Neuronal stem cell (in vitro differentiated cells): Measurements from ENCODE around the gene GABBR2.
"Not testable (repeated sequence)": the region's sequence is repeated elsewhere in the genome, so short reads cannot be mapped to it uniquely, and the experiment has no call there.

Source experiments
- DNase-seq: peaks from one replicate; pipeline ENCODE4 v3.0.0-alpha.2; 2013; ENCODE audit warnings: low spot score
- H2AFZ ChIP-seq: one replicate; pipeline ENCODE4 v1.6.1; 2013; ENCODE audit warnings: mild to moderate bottlenecking, low read length, inconsistent platforms
- H2AK5ac ChIP-seq: 2 replicates; pipeline ENCODE4 v1.6.1; 2013; ENCODE audit warnings: low read depth, mild to moderate bottlenecking, inconsistent platforms, low read length, moderate library complexity, mixed read lengths
- H2BK120ac ChIP-seq: 2 replicates; pipeline ENCODE4 v1.6.1; 2013; ENCODE audit warnings: low read depth, mild to moderate bottlenecking, inconsistent platforms, low read length, moderate library complexity, mixed read lengths
- H2BK12ac ChIP-seq: one replicate; pipeline ENCODE4 v1.6.1; 2013; ENCODE audit warnings: low read length, inconsistent platforms
- H2BK15ac ChIP-seq: 2 replicates; pipeline ENCODE4 v1.6.1; 2013; ENCODE audit warnings: mild to moderate bottlenecking, low read length, inconsistent platforms, mixed read lengths
- H2BK5ac ChIP-seq: one replicate; pipeline ENCODE4 v1.6.1; 2013; ENCODE audit warnings: inconsistent platforms, mild to moderate bottlenecking, low read length, moderate library complexity
- H3K14ac ChIP-seq: one replicate; pipeline ENCODE4 v1.6.1; 2013; ENCODE audit warnings: low read length, inconsistent platforms
- H3K18ac ChIP-seq: 2 replicates; pipeline ENCODE4 v1.6.1; 2013; ENCODE audit warnings: low read length, inconsistent platforms
- H3K23ac ChIP-seq: 2 replicates; pipeline ENCODE4 v1.6.1; 2013; ENCODE audit warnings: low read depth, mild to moderate bottlenecking, mixed read lengths, low read length, inconsistent platforms; ENCODE audit not compliant: poor library complexity
- H3K27ac ChIP-seq: replicated peaks from 3 replicates; pipeline ENCODE4 v1.5.1; 2013; ENCODE audit warnings: low read length, inconsistent platforms
- H3K27me3 ChIP-seq, 3 experiments: 2 replicates each; pipeline ENCODE4 v1.6.1; 2013; ENCODE audit warnings: low read length in 3 of 3, mild to moderate bottlenecking in 2 of 3, inconsistent platforms in 1 of 3, low read depth in 1 of 3, mixed read lengths in 1 of 3, moderate library complexity in 1 of 3; ENCODE audit not compliant: control insufficient read depth in 3 of 3, insufficient read depth in 3 of 3
- H3K36me3 ChIP-seq, 2 donors: replicated peaks in 1 of 2; 2 replicates each; pipeline ENCODE4 v1.6.1; 2013; ENCODE audit warnings: low read length in 2 of 2; ENCODE audit not compliant: control insufficient read depth in 2 of 2, insufficient read depth in 2 of 2
- H3K4ac ChIP-seq: 2 replicates; pipeline ENCODE4 v1.6.1; 2013; ENCODE audit warnings: inconsistent platforms, mild to moderate bottlenecking, low read length, moderate library complexity
- H3K4me1 ChIP-seq, 2 donors: 1 replicate in 1 of 2; 2 replicates in 1 of 2; pipeline ENCODE4 v1.6.1; 2013; ENCODE audit warnings: low read length in 2 of 2, low read depth in 1 of 2; ENCODE audit not compliant: control insufficient read depth in 2 of 2, insufficient read depth in 1 of 2
- H3K4me2 ChIP-seq: one replicate; pipeline ENCODE4 v1.6.1; 2013; ENCODE audit warnings: mild to moderate bottlenecking, low read length, inconsistent platforms; ENCODE audit not compliant: insufficient read depth, poor library complexity, severe bottlenecking
- H3K4me3 ChIP-seq, 2 donors: 2 replicates each; pipeline ENCODE4 v1.5.1; 2013; ENCODE audit warnings: low read length in 2 of 2, mild to moderate bottlenecking in 2 of 2, inconsistent platforms in 1 of 2, moderate library complexity in 1 of 2
- H3K79me1 ChIP-seq: one replicate; pipeline ENCODE4 v1.6.1; 2013; ENCODE audit warnings: low read depth, mild to moderate bottlenecking, inconsistent platforms, low read length, moderate library complexity
- H3K9ac ChIP-seq: one replicate; pipeline ENCODE4 v1.6.1; 2013; ENCODE audit warnings: mild to moderate bottlenecking, low read depth, low read length, inconsistent platforms; ENCODE audit not compliant: poor library complexity
- H3K9me3 ChIP-seq, 2 donors: replicated peaks in 1 of 2; 2 replicates each; pipeline versions ENCODE3 to v1.6.1; 2013; ENCODE audit warnings: low read length in 2 of 2, mild to moderate bottlenecking in 2 of 2, inconsistent platforms in 1 of 2, low read depth in 1 of 2, mixed read lengths in 1 of 2, moderate library complexity in 1 of 2; ENCODE audit not compliant: control insufficient read depth in 2 of 2, insufficient read depth in 1 of 2
- H4K8ac ChIP-seq: one replicate; pipeline ENCODE4 v1.6.1; 2013; ENCODE audit warnings: low read depth, mild to moderate bottlenecking, inconsistent platforms, low read length, moderate library complexity
- H4K91ac ChIP-seq: one replicate; pipeline ENCODE4 v1.6.1; 2013; ENCODE audit warnings: low read length, low read depth, mild to moderate bottlenecking, inconsistent platforms; ENCODE audit not compliant: poor library complexity
- WGBS, 2 donors: extraction: QIAGEN DNeasy Blood & Tissue Kit; methylation state at CpG; one replicate each; pipeline ENCODE4 v1.1.7; 2013; ENCODE audit warnings: missing lambda C conversion rate in 2 of 2, mixed read lengths in 1 of 2; ENCODE audit not compliant: insufficient read length in 2 of 2, insufficient replicate concordance in 1 of 2; ENCODE audit errors: extremely low coverage in 2 of 2; 5-methylcytosine and 5-hydroxymethylcytosine counted together

Gene GABBR2

DNA sequence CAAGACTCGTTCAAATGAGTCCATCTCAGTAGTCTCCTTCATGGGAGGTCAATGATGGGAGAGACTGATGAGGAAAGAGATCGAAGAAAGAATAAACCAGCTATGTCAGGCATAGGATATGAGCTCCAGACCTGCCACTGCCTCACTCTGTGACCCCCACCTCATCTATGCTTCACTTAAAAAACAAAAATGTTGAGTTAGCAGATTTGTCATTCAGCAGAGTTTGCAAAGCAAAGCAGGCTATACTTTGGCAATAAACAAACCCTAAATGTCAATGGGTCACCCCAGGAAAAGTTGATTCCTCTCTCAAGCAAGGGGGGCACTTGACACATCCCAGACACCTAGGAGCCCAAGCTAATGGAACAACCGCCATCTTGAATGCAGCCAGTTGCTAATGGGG is 117.0 kb downstream of the GABBR2 start:
- Histone ChIP-seq H3K79me1 (no peaks in the 10 kb centered on the region), H3K27me3 (peaks cover 0 to 3% (median 0%) of the 10 kb centered on the region in 3 experiments)

DNA sequence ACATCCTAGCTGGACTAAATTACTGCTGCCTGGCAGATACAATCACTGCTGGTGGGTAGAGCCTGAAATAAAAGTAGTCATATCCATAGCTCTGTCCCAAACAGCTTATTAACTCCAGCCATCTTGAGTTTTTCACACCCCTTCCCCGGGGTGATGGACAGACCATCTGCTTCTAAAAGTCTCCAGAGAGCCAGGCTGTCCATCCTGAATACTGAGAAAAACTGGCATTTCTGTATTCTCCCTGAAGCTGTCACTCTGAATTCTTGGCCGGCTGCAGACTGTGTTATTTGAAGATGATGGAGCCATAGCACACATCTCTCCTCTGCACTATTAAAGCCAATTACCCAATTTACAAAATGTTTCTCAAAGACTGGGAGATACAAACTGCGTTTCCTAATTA is 118.6 kb downstream of the GABBR2 start:
- Histone ChIP-seq H3K18ac (no peak overlapping the region), H2BK120ac (no peak overlapping the region), H3K36me3 (no peaks in the 10 kb centered on the region), H3K4me2 (no peak overlapping the region), H2BK12ac (no peak overlapping the region), H3K4me1 (peaks cover 0 to 2% of the 10 kb centered on the region in 2 donors), H3K79me1 (no peaks in the 10 kb centered on the region), H4K8ac (no peak overlapping the region), H3K4me3 (no peak overlapping the region), H2AK5ac (no peak overlapping the region), H3K23ac (no peak overlapping the region), H2AFZ (no peak overlapping the region), H3K27ac (no peak overlapping the region), H2BK15ac (no peak overlapping the region), H4K91ac (no peak overlapping the region), H3K14ac (no peak overlapping the region), H3K9me3 (no peaks in the 10 kb centered on the region), H2BK5ac (no peak overlapping the region), H3K9ac (no peak overlapping the region), H3K4ac (no peak overlapping the region), H3K27me3 (peaks cover 0 to 3% (median 0%) of the 10 kb centered on the region in 3 experiments)
- no peak for DNase-seq
- WGBS, 2 donors: no CpG with 5 or more reads among the region's 3 CpGs

More for the DNA sequence above, 117.0 kb downstream of the GABBR2 start:
- H2BK12ac ChIP-seq: no peak overlapping the region
- no peak overlapping the region for H2BK120ac ChIP-seq
- no peaks in the 10 kb centered on the region for H3K36me3 ChIP-seq
- H4K91ac ChIP-seq: no peak overlapping the region
- no CpG with 5 or more reads among the region's 3 CpGs for WGBS, 2 donors
- no peak overlapping the region for H3K14ac ChIP-seq
- no peak overlapping the region for H2BK15ac ChIP-seq
- H3K4me2 ChIP-seq: no peak overlapping the region
- no peak overlapping the region for H3K23ac ChIP-seq
- H3K27ac ChIP-seq: no peak overlapping the region
- no peaks in the 10 kb centered on the region for H3K9me3 ChIP-seq
- no peak overlapping the region for H3K18ac ChIP-seq
- H3K4me3 ChIP-seq: no peak overlapping the region
- no peak overlapping the region for H3K9ac ChIP-seq
- no peak overlapping the region for H2BK5ac ChIP-seq
- H2AFZ ChIP-seq: no peak overlapping the region
- no peak overlapping the region for H2AK5ac ChIP-seq
- no peak overlapping the region for H3K4ac ChIP-seq
- no peak overlapping the region for H4K8ac ChIP-seq
- no peak for DNase-seq
- peaks cover 0 to 2% of the 10 kb centered on the region in 2 donors for H3K4me1 ChIP-seq

DNA sequence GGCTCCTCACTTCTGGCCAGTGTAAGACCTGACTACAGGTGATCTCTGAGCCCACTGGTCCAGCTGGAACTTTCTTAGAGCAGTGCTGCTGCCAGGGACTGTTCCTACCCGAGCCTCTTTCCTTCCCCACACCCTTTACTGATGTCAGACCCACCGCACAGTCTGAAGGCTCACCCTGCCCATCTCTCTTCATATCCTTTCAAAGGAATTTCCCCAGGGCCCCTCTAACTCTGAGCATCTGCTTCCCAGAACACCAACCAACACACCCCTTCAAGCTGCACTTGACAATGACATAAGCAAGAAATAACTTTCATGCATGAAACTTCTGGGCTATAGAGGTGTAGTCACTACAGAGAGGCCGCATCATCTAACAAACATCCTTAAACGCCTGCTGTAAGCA is 119.6 kb downstream of the GABBR2 start:
- Histone ChIP-seq H2BK5ac (no peak overlapping the region), H3K23ac (no peak overlapping the region), H3K4me2 (no peak overlapping the region), H3K79me1 (no peaks in the 10 kb centered on the region), H3K36me3 (no peaks in the 10 kb centered on the region), H3K9me3 (no peaks in the 10 kb centered on the region), H3K27ac (no peak overlapping the region), H3K4ac (no peak overlapping the region), H2AFZ (no peak overlapping the region), H2BK12ac (no peak overlapping the region), H2BK15ac (no peak overlapping the region), H4K91ac (no peak overlapping the region), H3K14ac (no peak overlapping the region), H2BK120ac (no peak overlapping the region), H2AK5ac (no peak overlapping the region), H3K4me3 (peak overlapping the region in 1 of 2 donors; percentile 14), H3K4me1 (peaks cover 0 to 2% of the 10 kb centered on the region in 2 donors), H3K27me3 (peaks cover 0 to 3% (median 0%) of the 10 kb centered on the region in 3 experiments), H3K9ac (no peak overlapping the region), H4K8ac (no peak overlapping the region), H3K18ac (no peak overlapping the region)
- DNase-seq: no peak
- WGBS, 2 donors: no CpG with 5 or more reads among the region's 4 CpGs

DNA sequence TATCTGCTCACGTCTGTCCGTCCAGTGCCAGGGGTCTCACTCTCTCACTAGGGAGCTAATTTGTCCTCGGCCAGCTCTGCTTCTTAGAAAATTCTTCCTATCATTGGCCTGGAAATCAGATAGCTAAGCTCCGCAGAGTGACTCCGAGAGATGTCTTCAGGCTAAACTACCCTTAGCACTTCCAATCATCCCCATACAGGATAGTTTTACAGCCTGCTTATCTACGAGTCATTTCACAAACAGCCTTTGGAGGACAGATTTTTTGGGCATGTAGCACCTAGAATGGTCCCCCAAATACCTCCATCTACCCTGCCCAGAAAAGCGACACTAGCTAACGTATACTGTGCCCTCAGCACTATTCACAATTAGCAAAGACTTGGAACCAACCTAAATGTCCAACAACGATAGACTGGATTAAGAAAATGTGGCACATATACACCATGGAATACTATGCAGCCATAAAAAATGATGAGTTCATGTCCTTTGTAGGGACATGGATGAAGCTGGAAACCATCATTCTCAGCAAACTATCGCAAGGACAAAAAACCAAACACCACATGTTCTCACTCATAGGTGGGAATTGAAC is 123.8 kb downstream of the GABBR2 start:
- H3K27ac ChIP-seq, H3K36me3 ChIP-seq, H2BK15ac ChIP-seq, H2BK12ac ChIP-seq, H2BK120ac ChIP-seq, H3K4me3 ChIP-seq, H3K4ac ChIP-seq, H2AFZ ChIP-seq, H2AK5ac ChIP-seq, H4K8ac ChIP-seq, H3K9me3 ChIP-seq, H3K79me1 ChIP-seq, H3K4me2 ChIP-seq, H2BK5ac ChIP-seq, DNase-seq, H4K91ac ChIP-seq, H3K27me3 ChIP-seq, H3K9ac ChIP-seq, H3K4me1 ChIP-seq, H3K18ac ChIP-seq, H3K14ac ChIP-seq, H3K23ac ChIP-seq: not testable (repeated sequence)
- WGBS, 2 donors: no CpG with 5 or more reads among the region's 10 CpGs
